Activated CD8-positive, alpha-beta memory T cell treated with anti-CD3 and anti-CD28 coated beads, Interleukin-2, amount 50 U/mL, for 24 hours (primary cell): ENCODE measurements around the gene ATRN.
"Not testable (repeated sequence)": the region's sequence is repeated elsewhere in the genome, so short reads cannot be mapped to it uniquely, and the experiment has no call there.

ENCODE experiments used
- DNase-seq: peaks from one replicate; pipeline ENCODE4 v3.0.0-alpha.2; 2020; ENCODE audit errors: extremely low read depth

ATRN gene

GRCh38 chr20:3470627-3471396 lies at the start of gene ATRN:
Gene ATRN, plus strand, starts transcription at chr20:3471018. Its CDS starts 90 bp downstream, at chr20:3471108.
- DNase-seq = peak; percentile 78

GRCh38 chr20:3421985-3422384 lies 48.8 kb upstream of the ATRN start:
- no peak for DNase-seq

GRCh38 chr20:3423126-3423525 lies 47.7 kb upstream of the ATRN start:
- no peak for DNase-seq

- DNase-seq = not testable (repeated sequence)
Observed at GRCh38 chr20:3426766-3427165, 44.1 kb upstream of the ATRN start.

- no peak for DNase-seq
Observed at GRCh38 chr20:3430376-3431069, 40.3 kb upstream of the ATRN start.

GRCh38 chr20:3431109-3431508 lies 39.7 kb upstream of the ATRN start:
- no peak for DNase-seq

- no peak for DNase-seq
Observed at GRCh38 chr20:3432844-3433243, 38.0 kb upstream of the ATRN start.

- DNase-seq = no peak
Observed at GRCh38 chr20:3433744-3434143, 37.1 kb upstream of the ATRN start.

GRCh38 chr20:3434232-3434631 lies 36.6 kb upstream of the ATRN start:
- DNase-seq = no peak

- no peak for DNase-seq
Observed at GRCh38 chr20:3436864-3437574, 33.8 kb upstream of the ATRN start.

- DNase-seq = no peak
Observed at GRCh38 chr20:3446779-3447178, 24.0 kb upstream of the ATRN start.

- no peak for DNase-seq
Observed at GRCh38 chr20:3447321-3447720, 23.5 kb upstream of the ATRN start.

GRCh38 chr20:3449319-3449718 lies 21.5 kb upstream of the ATRN start:
- DNase-seq = no peak

- no peak for DNase-seq
Observed at GRCh38 chr20:3452136-3452535, 18.7 kb upstream of the ATRN start.

- no peak for DNase-seq
Observed at GRCh38 chr20:3452690-3453089, 18.1 kb upstream of the ATRN start.

- DNase-seq = no peak
Observed at GRCh38 chr20:3454831-3455230, 16.0 kb upstream of the ATRN start.

GRCh38 chr20:3456648-3457047 lies 14.2 kb upstream of the ATRN start:
- no peak for DNase-seq

- DNase-seq = no peak
Observed at GRCh38 chr20:3459881-3460307, 10.9 kb upstream of the ATRN start.

- no peak for DNase-seq
Observed at GRCh38 chr20:3461211-3461771, 9.5 kb upstream of the ATRN start.

GRCh38 chr20:3461911-3462677 lies 8.7 kb upstream of the ATRN start:
- no peak for DNase-seq

GRCh38 chr20:3464166-3464565 lies 6.7 kb upstream of the ATRN start:
- no peak for DNase-seq

GRCh38 chr20:3465301-3465700 lies 5.5 kb upstream of the ATRN start:
- DNase-seq = no peak
